ENCODE data around the gene DOK3.

DOK3 gene

DNA sequence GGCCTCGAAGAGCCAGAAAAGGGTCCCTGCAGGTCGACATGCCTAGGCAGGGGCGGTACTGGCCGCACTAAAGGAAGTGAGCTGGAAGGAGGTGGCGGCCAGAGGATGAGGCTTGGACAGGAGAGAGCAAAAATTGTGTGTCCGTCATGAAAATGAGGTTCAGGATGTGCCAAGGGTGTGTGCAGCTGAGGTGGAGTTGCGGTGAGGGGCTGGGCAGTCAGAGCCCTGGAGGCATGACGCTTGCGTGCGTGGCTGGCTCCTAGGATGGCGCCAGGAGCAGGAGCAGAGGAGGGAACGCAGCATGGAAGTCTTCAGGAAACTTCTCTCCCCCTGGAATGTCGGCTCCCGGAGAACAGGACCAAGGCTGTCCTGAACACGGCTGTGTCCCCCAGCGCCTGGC is 6.7 kb downstream of the DOK3 start:
- no peak for TF ChIP-seq ZNF274 (IDR thresholded peaks at IDR 0.05; ENCODE audit: low read depth, low read length)

DNA sequence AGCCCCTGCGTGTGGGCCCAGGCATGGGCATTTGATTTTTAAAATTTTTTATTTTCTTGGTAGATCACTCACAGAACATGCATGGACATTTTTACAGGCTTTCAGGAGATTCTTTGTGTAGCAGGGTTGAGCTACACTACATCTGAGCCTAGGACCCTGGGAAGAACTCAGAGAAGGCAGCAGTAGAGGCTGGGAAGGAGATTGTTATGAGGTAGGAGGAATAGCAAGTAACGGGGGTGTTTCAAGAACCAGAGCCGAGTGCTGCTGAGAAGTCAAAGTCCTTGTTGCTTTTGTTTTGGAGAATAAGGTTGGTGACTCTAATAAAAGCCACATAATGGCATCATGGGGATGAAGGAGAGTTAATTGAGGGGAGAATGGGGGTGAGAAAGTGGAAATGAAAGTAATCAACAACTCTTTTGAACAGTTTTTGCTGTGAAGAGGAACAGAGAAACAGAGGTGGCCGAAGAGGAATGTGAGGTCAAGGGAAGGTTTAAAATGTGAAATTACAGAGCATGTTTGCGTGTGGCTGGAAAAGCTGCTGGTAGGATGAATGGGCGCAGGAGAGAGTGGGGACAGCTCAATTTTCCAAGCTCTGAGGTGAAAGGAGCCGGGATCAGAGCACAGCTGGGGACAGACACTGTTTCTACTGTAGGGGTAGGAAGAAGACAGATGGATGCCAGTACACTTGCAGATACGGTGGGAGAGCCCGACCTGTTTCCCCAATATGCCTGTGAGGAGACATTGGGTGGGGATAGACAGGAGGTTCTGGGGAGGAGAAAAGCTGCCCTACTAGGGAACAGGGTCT is 7.5 kb downstream of the DOK3 start:
- no peak overlapping the region; the same call in 1 of the 2 replicates for H3K4me3 ChIP-seq (ENCODE audit: low read length)
- TF ChIP-seq ZNF274 (IDR thresholded peaks at IDR 0.05; ENCODE audit: low read depth, low read length), result no peak

More for the DNA sequence above, 6.7 kb downstream of the DOK3 start:
- no peak overlapping the region; the same call in 1 of the 2 replicates for H3K4me3 ChIP-seq (ENCODE audit: low read length)

DNA sequence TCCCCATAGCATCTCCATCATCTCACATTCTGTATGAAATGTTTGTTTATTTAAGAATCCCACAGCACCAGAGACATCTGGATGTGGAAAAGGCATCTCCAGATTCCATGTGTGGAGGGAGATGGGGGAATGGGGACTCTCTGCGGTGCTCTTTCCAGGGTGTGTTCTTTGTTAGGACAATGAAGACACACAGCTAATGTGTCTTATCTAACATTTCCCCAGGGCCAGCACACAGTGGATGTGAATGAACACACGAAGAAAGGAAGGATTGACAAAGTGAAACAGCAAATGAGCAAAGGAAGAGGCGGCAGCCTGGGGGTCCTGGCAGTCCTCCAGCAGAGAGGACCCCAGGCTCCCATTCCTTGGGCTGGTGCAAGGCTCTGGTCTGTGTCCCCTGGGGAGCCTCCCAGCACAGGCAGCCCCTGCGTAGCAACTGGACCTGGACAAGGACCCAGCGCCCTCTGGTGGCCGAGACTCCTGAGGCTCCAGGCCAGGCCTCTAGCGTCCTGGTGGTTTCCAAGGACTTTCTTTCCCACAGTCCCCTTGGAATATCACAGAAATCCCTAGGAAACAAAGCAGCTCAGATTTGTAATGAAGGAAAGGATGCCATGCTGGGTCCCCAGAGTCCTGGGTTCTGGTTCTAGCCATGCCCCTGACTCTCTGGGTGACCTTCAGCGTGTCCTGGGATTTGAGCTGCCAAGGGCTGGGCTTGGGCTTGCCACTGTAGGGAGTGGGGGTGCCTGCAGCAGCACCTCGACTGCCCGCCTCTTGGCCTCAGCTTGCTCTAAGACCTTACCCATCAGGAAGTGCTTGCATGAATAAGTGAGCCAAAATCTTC is 8.7 kb downstream of the DOK3 start:
- no peak for TF ChIP-seq ZNF274 (IDR thresholded peaks at IDR 0.05; ENCODE audit: low read depth, low read length)
- no peak overlapping the region for H3K4me3 ChIP-seq (ENCODE audit: low read length)

DNA sequence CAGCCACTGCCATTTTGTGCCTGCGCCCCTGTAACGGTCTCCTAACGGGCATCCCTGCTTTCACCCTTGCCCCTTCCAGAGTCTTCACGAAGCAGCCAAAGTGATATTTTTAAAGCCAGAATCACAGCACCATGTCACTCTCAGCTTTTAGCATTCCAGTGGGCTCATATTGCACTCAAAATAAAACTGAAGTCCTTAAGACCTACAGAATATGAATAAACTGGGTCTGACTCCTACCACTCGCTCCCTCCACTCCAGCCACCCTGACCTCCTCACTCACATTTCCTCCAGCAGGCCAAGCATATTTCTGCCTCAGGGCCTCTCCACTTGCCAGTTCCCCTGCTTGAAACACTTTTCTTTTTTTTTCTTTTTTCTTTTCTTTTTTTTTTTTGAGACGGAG is 9.8 kb downstream of the DOK3 start:
- H3K4me3 ChIP-seq (ENCODE audit: low read length), result no peak overlapping the region
- TF ChIP-seq ZNF274 (IDR thresholded peaks at IDR 0.05; ENCODE audit: low read depth, low read length), result no peak

DNA sequence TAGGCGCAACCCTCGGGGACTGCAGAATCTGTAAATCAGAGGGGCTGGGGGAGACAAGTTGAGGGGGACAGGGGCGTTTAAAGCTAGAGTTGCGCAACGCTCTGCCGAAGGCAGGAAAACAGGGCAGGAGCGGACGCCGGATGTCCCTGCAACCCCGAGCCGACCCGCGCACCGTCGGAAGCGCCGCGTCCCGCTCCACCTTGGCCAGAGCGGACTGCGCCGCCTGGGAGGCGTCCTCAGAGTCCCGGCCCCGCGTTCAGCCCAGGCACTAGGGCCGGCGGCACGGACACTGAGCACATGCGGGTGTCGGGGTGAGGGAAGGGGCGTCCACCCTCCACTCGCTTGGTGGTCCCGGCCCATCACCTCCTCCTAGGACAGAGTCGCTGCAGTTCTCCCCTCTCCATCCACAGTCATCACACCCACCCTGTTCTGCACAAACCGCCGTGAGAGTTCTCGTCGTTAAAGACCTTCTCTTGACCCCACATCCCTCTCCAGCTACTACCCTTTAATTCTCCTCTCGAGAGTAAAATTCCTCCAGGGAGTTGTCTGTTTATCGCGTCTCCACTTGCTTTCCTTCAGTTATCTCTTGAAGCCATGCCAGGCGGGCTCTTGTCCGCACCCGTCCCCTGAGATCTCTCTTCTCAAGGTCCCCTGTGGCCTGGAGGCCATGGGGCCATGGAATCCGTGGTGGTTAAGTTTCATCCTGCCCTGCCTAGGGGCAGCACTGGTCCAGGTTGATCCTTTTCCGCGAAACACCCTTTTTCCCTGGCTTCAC is 11.4 kb downstream of the DOK3 start:
- H3K4me3 ChIP-seq (ENCODE audit: low read length), result peak overlapping the region; percentile 26; the same call in 1 of the 2 replicates
- no peak for TF ChIP-seq ZNF274 (IDR thresholded peaks at IDR 0.05; ENCODE audit: low read depth, low read length)

DNA sequence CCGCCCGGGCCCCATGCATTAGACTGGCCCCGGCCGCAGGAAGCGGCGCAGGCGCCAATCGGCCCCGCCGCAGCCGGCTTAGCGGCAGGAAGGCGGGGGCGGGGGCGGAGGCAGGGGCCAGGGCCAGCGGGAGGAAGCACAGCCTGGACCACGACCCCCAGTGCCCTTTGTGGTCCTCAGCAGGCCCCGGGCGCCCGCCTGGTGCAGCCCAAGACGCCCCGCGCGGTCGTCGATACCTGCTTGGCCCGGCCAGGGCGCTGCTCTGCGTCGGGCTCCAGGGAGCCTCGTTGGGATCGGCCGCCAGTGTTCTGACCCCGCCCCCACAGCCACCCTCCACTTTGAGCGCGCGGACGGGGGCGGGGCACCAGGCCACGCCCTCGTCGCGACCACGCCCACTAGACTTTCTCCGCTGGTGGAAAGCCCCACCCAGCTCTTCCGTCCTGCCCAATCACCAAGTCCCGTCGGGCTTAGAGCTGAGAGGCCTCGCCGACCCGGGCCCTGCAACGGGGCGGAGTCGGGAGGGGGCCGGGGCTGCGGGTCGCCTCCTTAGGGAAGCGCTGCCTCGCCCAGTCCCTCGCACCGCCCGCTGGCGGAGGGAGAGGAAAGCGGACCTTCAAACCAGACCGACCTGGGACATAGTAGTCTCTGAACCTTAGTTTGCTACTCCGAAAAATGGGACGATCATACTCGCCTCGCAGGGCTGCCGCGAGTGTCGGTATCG is 12.2 kb downstream of the DOK3 start, which contains the start of gene PDLIM7:
Gene PDLIM7, minus strand, starts transcription at position 313 of the 721 bp plus-strand sequence. CDS start 1,092 bp downstream, outside the sequence.
- H3K4me3 ChIP-seq (ENCODE audit: low read length), result peak within 1 kb of the TSS; percentile 72; the same call in 1 of the 2 replicates
- TF ChIP-seq ZNF274 (IDR thresholded peaks at IDR 0.05; ENCODE audit: low read depth, low read length), result no peak

DNA sequence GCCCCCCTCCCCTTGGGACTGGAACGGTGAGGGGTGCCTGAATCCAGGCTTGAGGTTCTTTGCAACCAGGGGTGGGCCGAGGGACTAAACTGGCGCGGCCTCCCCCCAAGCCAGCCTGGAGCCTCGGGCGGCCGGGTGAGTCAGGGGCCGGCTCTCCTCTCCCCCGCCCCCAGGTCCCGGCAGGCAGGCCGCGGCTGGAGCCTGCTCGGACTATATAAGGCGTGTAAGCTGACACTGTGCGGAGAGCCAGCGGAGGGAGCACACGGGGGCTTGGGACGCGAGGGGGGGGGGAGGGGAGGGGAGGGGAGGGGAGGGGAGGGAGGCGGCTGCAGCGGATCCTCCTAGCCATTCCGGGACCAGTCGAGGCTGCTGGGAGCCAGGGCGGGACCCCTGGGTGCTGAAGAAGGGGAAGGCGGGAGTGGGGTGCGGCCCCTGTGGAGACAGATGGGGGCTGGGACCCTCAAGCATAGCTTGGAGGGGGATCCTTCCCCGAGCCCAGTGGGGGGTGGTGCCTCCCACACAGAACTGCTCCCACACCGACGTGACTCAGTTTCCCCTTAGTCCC is 12.8 kb downstream of the DOK3 start:
- H3K4me3 ChIP-seq (ENCODE audit: low read length), result peak overlapping the region; percentile 72; the same call in 1 of the 2 replicates
- no peak for TF ChIP-seq ZNF274 (IDR thresholded peaks at IDR 0.05; ENCODE audit: low read depth, low read length)

DNA sequence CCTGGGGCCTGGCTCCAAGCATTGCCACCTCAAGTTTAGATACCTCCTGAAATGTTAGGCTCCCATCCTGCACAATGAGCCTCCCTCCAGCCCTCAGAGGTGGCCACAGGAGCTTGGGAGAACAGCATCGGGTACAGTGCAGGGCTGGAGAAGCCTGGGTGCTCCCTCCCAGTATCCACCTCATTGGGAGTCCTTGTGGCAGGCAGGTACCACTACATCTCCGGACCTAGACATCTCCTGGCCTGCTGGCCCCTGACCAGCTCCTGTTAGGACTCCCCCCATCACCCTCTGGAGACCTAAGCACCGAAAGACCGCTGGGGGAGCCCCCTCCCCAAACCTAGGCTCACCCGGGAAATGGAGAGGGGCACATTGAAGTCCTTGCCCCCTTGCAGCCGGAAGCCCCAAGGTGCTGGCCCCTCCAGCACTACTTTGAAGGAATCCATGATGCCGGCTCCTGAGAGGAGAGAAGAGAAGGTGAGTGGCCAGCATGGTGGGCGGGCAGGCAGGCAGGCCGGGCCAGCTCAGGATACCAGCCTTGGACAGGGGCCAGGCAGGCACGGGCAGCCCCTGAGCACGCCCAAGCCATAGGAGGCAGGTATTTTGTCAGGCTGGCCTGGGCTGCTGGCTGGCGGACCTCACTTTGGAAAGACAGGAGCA is 13.4 kb downstream of the DOK3 start:
- peak overlapping the region; percentile 49; the same call in 1 of the 2 replicates for H3K4me3 ChIP-seq (ENCODE audit: low read length)
- no peak for TF ChIP-seq ZNF274 (IDR thresholded peaks at IDR 0.05; ENCODE audit: low read depth, low read length)

DNA sequence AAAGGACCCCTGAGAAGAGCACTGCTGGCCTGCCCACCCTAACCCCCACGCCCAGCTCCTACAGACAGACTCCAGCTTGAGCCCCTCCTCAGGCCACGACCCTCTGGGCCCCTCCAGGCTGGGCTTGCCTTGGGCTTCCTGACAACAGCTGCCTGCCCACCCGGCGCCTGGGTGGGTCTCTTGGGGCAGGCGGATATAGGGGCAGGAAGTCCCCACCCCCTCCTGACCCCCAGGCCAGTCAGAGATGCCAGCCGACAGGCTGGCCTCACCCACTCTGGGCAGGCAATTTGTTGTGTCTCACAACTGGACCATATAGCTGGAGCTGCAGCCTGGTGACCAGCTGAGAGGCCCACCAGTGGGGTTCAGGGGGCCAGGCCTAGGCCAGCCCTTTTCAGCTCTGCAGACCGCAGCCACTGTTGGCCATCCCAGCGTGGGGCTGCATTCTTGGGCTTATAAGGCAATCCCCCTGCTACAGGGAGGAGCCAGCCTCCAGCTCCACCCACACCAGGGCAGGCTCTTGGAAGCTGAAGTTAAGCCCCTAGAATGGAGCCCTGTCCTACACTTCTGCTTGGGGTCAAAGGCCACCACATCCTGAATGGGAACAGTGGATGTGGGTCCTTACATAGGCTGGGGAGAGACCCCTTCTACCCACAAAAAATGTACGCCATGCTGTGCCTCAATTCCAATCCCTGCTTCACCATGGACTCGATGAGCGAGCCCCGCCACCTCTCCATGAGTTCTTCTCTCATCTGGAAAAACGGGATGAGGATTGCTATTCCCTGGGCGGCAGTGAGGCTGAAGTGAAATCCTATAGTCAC is 14.2 kb downstream of the DOK3 start:
- no peak for TF ChIP-seq ZNF274 (IDR thresholded peaks at IDR 0.05; ENCODE audit: low read depth, low read length)
- no peak overlapping the region for H3K4me3 ChIP-seq (ENCODE audit: low read length)

DNA sequence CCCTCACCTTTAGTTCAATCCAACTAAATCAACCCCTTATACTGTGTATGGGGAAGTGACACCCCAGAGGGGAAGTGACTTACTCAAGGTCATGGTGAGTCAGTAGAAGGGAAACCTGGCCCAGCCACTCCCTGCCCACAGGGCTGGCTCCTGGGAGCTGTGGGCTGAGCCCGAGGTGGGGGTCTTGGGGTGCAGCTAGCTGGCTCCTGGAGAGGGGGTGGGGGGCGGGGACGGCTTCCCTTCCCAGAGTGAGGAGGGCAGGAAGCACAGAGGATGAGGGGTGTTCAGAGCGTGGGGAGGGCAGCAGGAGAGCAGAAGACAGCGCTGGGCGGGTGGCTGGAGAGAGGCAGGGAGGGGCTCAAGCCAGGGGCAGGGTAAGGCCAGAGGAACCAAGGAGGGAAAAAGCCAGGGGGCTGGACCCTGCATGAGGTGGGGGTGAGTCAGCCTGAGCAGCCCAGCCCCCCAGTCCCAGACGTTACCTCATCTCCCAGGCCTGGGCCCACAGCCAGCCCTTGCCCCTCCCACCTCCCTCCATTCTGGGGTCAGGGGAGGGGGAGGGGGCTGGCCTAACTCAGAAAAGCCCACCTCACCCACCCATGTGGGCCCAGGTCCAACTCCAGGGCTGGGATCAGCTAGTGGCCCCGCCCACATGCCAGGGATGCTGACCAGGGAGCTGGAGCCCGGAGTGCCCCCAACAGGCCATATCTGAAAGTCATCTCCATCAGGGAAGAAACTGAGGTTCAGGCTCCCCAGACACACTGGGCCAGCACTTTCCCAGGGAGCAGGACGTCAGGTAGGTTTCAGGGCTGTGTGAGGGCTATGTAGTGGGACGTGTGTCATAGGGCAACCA is 15.1 kb downstream of the DOK3 start:
- H3K4me3 ChIP-seq (ENCODE audit: low read length), result no peak overlapping the region
- no peak for TF ChIP-seq ZNF274 (IDR thresholded peaks at IDR 0.05; ENCODE audit: low read depth, low read length)

DNA sequence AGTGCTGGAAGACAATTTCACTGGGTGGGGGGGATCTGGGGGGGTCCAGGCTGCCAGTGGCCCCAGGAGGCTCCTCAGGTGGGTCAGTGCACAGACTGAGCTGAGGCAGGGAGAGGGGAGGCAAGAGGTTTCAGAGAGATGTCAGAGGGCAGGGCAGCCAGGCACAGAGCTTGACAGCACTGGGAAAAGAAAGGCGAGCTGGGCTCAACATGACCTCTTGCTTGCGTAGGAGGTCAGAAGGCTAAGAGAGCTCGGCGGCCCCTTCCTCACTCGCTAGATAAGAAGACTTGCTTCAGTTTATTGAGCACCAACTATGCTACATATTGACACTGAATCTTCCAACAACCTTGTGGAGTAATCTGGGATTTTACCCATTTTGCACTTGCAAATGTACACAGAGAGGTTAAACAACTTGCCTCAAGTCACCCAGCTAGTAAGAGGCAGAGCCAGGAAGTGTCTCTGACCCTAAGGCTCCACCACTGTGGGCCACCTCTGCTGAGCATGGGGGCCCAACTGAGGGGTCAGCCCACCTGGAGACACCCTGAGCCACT is 15.8 kb downstream of the DOK3 start:
- no peak for TF ChIP-seq ZNF274 (IDR thresholded peaks at IDR 0.05; ENCODE audit: low read depth, low read length)
- H3K4me3 ChIP-seq (ENCODE audit: low read length), result no peak overlapping the region
